Lower leg skin (tissue), 3 donors: ENCODE measurements around the gene NRXN3.

ENCODE experiments used
- POLR2A ChIP-seq, 2 donors: fragments of 450-650 bp; IDR thresholded peaks; one replicate each; pipeline ENCODE4 v1.6.1; 2016 to 2017; ENCODE audit warnings: antibody characterized with exemption in 2 of 2, mild to moderate bottlenecking in 1 of 2, moderate library complexity in 1 of 2
- TF ChIP-seq, protein P1 (sequence below), 3 donors: fragments of 450-650 bp; IDR thresholded peaks; one replicate each; pipeline ENCODE4 v1.5.1; 2016; ENCODE audit warnings: antibody characterized with exemption in 3 of 3, mild to moderate bottlenecking in 3 of 3, moderate library complexity in 2 of 3

DNA sequence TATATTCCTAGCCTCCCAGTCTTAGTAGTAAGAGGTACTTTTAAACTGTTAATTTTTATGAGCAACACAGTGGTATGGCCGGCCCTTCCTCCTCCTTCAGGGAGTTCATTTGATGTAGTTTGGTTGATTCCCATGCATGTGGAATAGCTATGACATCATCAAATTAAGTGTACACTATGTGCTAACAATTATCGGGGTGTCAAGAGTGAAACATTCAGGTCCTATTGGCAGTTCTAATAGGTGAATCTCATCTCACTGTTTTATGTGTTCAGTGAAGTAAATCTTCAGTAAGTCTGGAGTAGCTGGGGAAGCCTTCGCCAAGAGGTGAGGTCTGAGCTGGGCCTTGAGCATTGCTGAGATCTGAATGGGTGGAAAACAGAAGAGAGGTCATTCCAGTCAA lies 1384.6 kb downstream of the NRXN3 start:
- TF ChIP-seq, protein P1, sequence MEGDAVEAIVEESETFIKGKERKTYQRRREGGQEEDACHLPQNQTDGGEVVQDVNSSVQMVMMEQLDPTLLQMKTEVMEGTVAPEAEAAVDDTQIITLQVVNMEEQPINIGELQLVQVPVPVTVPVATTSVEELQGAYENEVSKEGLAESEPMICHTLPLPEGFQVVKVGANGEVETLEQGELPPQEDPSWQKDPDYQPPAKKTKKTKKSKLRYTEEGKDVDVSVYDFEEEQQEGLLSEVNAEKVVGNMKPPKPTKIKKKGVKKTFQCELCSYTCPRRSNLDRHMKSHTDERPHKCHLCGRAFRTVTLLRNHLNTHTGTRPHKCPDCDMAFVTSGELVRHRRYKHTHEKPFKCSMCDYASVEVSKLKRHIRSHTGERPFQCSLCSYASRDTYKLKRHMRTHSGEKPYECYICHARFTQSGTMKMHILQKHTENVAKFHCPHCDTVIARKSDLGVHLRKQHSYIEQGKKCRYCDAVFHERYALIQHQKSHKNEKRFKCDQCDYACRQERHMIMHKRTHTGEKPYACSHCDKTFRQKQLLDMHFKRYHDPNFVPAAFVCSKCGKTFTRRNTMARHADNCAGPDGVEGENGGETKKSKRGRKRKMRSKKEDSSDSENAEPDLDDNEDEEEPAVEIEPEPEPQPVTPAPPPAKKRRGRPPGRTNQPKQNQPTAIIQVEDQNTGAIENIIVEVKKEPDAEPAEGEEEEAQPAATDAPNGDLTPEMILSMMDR (IDR thresholded peaks at IDR 0.05), result no peak
- no peak for TF ChIP-seq POLR2A (IDR thresholded peaks at IDR 0.05)
